Measurements from ENCODE around the gene STX2.

The STX2 gene

GRCh38 chr12:130800312-130800711, 38.7 kb downstream of the STX2 start:
- H3K4me3 ChIP-seq (ENCODE audit: low read depth, low read length), result no peak overlapping the region
- no peak for TF ChIP-seq CTCF (conservative IDR thresholded peaks at IDR 0.05; ENCODE audit: low read depth, low read length)
- no peak for DNase-seq (ENCODE audit: low read depth)

GRCh38 chr12:130799051-130799450, 40.0 kb downstream of the STX2 start:
- TF ChIP-seq CTCF (conservative IDR thresholded peaks at IDR 0.05; ENCODE audit: low read depth, low read length), result no peak
- no peak overlapping the region for H3K4me3 ChIP-seq (ENCODE audit: low read depth, low read length)
- DNase-seq (ENCODE audit: low read depth), result no peak

DNA sequence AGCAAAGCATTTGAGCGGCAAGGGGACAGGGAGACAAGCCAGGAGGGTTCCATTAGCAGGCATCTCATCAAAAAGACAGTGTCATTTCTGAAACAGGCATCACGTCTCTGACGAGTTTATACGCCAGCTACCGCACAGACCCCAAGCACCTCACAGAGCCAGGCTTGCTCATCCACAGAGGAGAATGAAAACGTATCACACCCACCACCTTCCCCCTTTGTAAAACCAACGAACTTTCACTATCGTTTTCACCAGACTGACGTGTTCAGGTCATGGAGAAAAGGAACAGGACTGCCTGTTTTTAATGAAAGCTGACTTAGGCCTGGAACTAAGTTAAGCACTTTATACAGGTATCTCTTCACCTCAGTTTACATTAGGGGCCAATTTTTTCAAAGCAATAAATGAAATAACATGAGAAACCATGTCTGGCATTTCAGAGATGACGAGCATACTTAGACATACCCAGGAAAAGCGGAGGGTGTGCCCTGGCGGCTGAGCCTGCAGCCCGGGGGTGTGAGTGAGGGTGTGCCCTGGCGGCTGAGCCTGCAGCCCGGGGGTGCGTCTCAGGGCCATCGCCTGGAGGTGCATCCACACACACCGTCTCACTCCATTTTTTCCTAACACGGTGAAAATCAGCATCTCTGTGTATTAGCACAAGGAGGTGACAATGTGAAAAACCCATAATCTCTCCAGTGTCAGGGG, 41.9 kb downstream of the STX2 start:
- no peak overlapping the region for H3K4me3 ChIP-seq (ENCODE audit: low read depth, low read length)
- DNase-seq (ENCODE audit: low read depth), result no peak
- TF ChIP-seq CTCF (conservative IDR thresholded peaks at IDR 0.05; ENCODE audit: low read depth, low read length), result no peak

GRCh38 chr12:130795906-130796305, 43.1 kb downstream of the STX2 start:
- no peak overlapping the region for H3K4me3 ChIP-seq (ENCODE audit: low read depth, low read length)
- TF ChIP-seq CTCF (conservative IDR thresholded peaks at IDR 0.05; ENCODE audit: low read depth, low read length), result no peak
- no peak for DNase-seq (ENCODE audit: low read depth)

DNA sequence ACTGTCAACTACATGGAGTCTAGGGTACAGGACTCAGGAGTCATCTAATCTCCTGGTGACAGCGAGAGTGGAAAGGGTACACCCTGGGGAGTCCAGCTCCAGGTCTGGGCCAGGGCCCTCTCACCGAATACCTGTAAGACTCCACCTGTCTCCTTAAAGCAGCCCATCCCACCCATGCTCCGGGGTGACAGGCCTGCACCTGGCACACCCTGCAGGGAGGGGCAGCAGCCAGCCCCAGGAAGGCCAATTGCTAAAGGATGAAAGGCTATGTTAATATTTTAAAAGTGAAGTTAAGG, 45.5 kb downstream of the STX2 start:
- no peak overlapping the region for H3K4me3 ChIP-seq (ENCODE audit: low read depth, low read length)
- TF ChIP-seq CTCF (conservative IDR thresholded peaks at IDR 0.05; ENCODE audit: low read depth, low read length), result no peak
- DNase-seq (ENCODE audit: low read depth), result no peak

DNA sequence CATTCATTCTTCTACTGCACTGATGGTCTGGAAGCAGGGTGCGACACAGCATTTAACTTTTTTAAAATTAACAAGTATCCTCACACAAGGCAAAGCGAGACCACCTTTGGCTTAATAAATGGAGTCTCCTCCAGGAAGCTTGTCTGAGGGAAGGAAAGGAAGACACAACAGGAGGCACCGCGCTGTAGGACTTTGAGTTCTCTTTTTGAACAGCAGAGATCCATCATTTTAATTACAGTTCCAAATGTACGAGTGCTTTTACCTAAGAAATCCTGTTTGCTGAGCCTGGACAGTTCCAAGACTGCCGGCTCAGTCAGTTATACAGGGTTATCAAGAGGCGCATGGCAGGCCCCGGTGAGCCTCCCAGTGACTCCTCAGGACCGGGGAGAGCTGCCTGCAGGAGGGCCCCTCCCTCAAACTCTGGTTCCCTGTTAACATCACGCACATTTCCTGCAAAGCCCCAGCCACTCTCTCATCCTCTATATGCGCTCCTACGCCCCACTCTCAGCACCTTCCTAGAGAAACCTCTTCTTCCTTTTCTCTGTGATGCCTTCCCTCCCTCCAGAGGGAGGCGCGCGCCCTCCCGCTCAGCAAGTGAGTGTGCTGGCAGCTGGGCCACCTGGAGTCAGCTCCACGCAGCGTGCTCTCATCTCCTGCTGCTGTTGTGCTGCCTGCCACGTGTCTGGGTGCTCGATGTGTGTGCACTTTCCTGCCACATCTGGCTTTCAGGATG, 46.1 kb downstream of the STX2 start:
- no peak overlapping the region for H3K4me3 ChIP-seq (ENCODE audit: low read depth, low read length)
- TF ChIP-seq CTCF (conservative IDR thresholded peaks at IDR 0.05; ENCODE audit: low read depth, low read length), result no peak
- DNase-seq (ENCODE audit: low read depth), result no peak

DNA sequence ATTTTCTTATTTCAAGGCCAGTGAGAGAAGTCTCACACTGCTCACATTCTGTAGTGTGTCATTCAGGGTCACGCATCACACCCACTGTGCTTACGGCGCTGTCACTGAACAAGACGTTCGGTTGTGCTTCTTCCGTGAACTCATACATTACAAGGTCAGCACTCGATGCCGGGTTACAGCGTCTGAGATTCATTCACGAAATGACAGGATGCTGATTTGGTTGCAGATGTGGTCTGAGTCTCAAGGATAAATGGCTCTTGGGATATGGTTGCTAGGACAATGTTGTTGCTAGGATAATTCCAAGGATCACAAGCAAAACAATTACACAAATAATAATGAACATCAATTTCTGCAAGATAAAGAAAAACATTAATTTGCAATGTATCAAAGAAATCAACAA, 47.4 kb downstream of the STX2 start:
- no peak for DNase-seq (ENCODE audit: low read depth)
- TF ChIP-seq CTCF (conservative IDR thresholded peaks at IDR 0.05; ENCODE audit: low read depth, low read length), result no peak
- no peak overlapping the region for H3K4me3 ChIP-seq (ENCODE audit: low read depth, low read length)
